PC-3 (cell line): ENCODE results near the gene POU4F1. TPM values are rescaled to one million over a fixed set of nuclear protein-coding genes. Genes with fewer than 3 reads are reported as not detected.

ENCODE experiments used
- ATAC-seq: fragments of 200-7000 bp; cut with Tn5 transposase; 2 replicates; pipeline ENCODE4 v1.9.1; 2020; ENCODE audit warnings: mild to moderate bottlenecking, moderate library complexity
- BruUV-seq: library from RNA; stranded (reverse); fragments of 400-500 nt; replicated peaks from 2 replicates; lab custom pipeline; 2021; lab: Mats Ljungman, UMichigan
- CTCF ChIA-PET: fragments of 300-600 bp; sonication (Branson Sonifier 250); formaldehyde crosslinking; loops from one replicate; lab custom pipeline; 2022; ENCODE audit warnings: antibody characterized with exemption; lab: Charles Lee
- POLR2A ChIA-PET: fragments of 300-600 bp; sonication (Branson Sonifier 250); formaldehyde crosslinking; loops from one replicate; lab custom pipeline; 2022; ENCODE audit warnings: antibody characterized with exemption; ENCODE audit not compliant: unreplicated experiment; lab: Charles Lee
- DNase-seq: peaks from one replicate; pipeline ENCODE4 v3.0.0-alpha.2; 2015
- H2AFZ ChIP-seq: fragments of 300-600 bp; sonication (generic); 2 replicates; pipeline ENCODE4 v1.6.0; 2016; ENCODE audit warnings: antibody characterized with exemption, low read length
- H3F3A ChIP-seq: fragments of 300-600 bp; sonication (generic); one replicate; pipeline ENCODE4 v1.6.0; 2017; ENCODE audit warnings: antibody characterized with exemption, low read length, control low read depth, mild to moderate bottlenecking; ENCODE audit not compliant: unreplicated experiment
- H3K27ac ChIP-seq: fragments of 300-600 bp; sonication (generic); 2 replicates; pipeline ENCODE4 v1.5.1; 2016; ENCODE audit warnings: mild to moderate bottlenecking, low read length
- H3K27me3 ChIP-seq: fragments of 300-600 bp; sonication (generic); 2 replicates; pipeline ENCODE4 v1.6.1; 2016; ENCODE audit warnings: low read length, mixed read lengths
- H3K36me3 ChIP-seq: fragments of 300-600 bp; sonication (generic); 2 replicates; pipeline ENCODE4 v1.6.1; 2016; ENCODE audit warnings: low read depth, mixed run types, low read length, mixed read lengths
- H3K4me1 ChIP-seq: fragments of 300-600 bp; sonication (generic); 2 replicates; pipeline ENCODE4 v1.5.1; 2016; ENCODE audit warnings: low read length; ENCODE audit not compliant: insufficient read depth
- H3K4me2 ChIP-seq: fragments of 300-600 bp; sonication (generic); 2 replicates; pipeline ENCODE4 v1.6.0; 2016; ENCODE audit warnings: low read length
- H3K4me3 ChIP-seq: fragments of 300-600 bp; sonication (generic); 2 replicates; pipeline ENCODE4 v1.5.1; 2016; ENCODE audit warnings: mild to moderate bottlenecking, low read length, mixed read lengths
- H3K79me2 ChIP-seq: fragments of 300-600 bp; sonication (generic); 2 replicates; pipeline ENCODE4 v1.6.1; 2017; ENCODE audit warnings: low read length, mixed read lengths
- H3K9ac ChIP-seq: fragments of 300-600 bp; sonication (generic); 2 replicates; pipeline ENCODE4 v1.6.0; 2016; ENCODE audit warnings: mild to moderate bottlenecking, low read length
- H3K9me2 ChIP-seq: fragments of 300-600 bp; sonication (generic); replicated peaks from 2 replicates; pipeline ENCODE4 v1.6.1; 2016; ENCODE audit warnings: mixed run types, low read length, mixed read lengths
- H3K9me3 ChIP-seq: fragments of 300-600 bp; sonication (generic); 2 replicates; pipeline ENCODE4 v1.6.1; 2016; ENCODE audit warnings: low read length, mixed read lengths
- H4K20me1 ChIP-seq: fragments of 300-600 bp; sonication (generic); 2 replicates; pipeline ENCODE4 v1.6.1; 2016; ENCODE audit warnings: low read length, mixed read lengths
- EZH2 ChIP-seq: fragments of 300-600 bp; sonication (generic); IDR thresholded peaks from one replicate; pipeline ENCODE4 v1.6.1; 2017; ENCODE audit warnings: antibody characterized with exemption, mild to moderate bottlenecking, low read length; ENCODE audit not compliant: unreplicated experiment
- EZH2phosphoT487 ChIP-seq: fragments of 300-600 bp; sonication (generic); IDR thresholded peaks from 2 replicates; pipeline ENCODE4 v1.6.1; 2018; ENCODE audit warnings: mild to moderate bottlenecking, antibody characterized with exemption, low read length, borderline replicate concordance
- intact Hi-C: fragments of 100-400 bp; cut with micrococcal nuclease; formaldehyde crosslinking; loops from 2 replicates; pipeline ENCODE4 v1.9.0; 2023
- total RNA-seq: library from RNA; depleted of rRNA; stranded (reverse); fragments of >200 nt; gene quantifications from 2 replicates; pipeline ENCODE4 v1.2.3, GENCODE V29; 2014
- TF ChIP-seq, protein P1 (sequence below): fragments of 300-600 bp; sonication (generic); conservative IDR thresholded peaks from 2 replicates; pipeline ENCODE4 v1.5.1; 2017; ENCODE audit warnings: antibody characterized with exemption, low read depth, mild to moderate bottlenecking, low read length

POU4F1 gene
- total RNA-seq, 1 experiment from 2014 or later: not detected

DNA sequence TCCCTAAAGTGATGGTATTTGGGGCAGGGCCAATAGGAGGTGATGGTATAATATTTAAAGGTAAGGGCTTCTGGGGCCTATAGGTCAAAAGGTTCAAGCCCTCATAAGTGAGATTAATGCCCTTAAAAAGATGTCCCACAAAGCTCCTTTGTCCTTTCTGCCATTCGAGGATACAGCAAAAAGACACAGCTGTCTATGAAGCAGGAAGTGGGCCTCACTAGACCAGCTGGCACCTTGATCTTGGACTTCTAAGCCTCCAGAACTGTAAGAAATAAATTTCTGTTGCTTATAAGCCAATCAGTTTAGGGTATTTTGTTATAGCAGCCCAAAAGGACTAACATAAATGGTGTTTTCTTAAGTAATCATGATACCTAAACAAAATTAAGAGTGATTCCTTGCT, 27.2 kb upstream of the POU4F1 start:
- H3K9ac ChIP-seq: no peak overlapping the region

DNA sequence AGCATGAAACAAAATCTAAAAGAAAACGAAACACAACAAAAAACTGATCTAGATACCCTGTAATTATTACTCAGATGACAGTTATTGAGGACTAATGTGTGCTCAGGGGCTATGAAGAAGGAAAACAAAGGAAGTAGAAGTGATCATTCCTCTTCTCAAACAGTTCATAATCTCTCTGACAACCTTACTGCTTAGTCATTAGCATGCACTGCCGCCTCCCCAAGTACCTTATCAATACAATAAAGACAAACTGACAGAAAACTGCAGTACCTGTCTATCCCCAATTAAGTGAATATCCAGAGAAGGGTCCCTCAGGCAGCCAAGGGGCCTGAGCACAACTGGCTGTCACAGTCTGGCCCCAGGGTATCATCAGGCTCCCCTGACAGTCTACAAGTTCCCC, 22.0 kb upstream of the POU4F1 start:
- no peak overlapping the region for H2AFZ ChIP-seq
- no peak overlapping the region for H3K4me3 ChIP-seq
- DNase-seq (no peak), ATAC-seq (no peak)
- H3K27me3 ChIP-seq: no peaks in the 10 kb centered on the region
- CTCF ChIA-PET: no interaction called here
- H3K9me2 ChIP-seq: no peaks in the 10 kb centered on the region
- no peaks in the 10 kb centered on the region for H3K9me3 ChIP-seq
- peaks cover 12% of the 10 kb centered on the region; the same call in 1 of the 2 replicates for H3K36me3 ChIP-seq
- POLR2A ChIA-PET: no interaction called here
- H3F3A ChIP-seq: no peaks in the 10 kb centered on the region
- no peak overlapping the region for H3K4me2 ChIP-seq
- BruUV-seq: no TSS peak
- H4K20me1 ChIP-seq: no peaks in the 10 kb centered on the region; the same call in 1 of the 2 replicates
- no peak for TF ChIP-seq EZH2
- TF ChIP-seq EZH2phosphoT487: no peak
- TF ChIP-seq, protein P1, sequence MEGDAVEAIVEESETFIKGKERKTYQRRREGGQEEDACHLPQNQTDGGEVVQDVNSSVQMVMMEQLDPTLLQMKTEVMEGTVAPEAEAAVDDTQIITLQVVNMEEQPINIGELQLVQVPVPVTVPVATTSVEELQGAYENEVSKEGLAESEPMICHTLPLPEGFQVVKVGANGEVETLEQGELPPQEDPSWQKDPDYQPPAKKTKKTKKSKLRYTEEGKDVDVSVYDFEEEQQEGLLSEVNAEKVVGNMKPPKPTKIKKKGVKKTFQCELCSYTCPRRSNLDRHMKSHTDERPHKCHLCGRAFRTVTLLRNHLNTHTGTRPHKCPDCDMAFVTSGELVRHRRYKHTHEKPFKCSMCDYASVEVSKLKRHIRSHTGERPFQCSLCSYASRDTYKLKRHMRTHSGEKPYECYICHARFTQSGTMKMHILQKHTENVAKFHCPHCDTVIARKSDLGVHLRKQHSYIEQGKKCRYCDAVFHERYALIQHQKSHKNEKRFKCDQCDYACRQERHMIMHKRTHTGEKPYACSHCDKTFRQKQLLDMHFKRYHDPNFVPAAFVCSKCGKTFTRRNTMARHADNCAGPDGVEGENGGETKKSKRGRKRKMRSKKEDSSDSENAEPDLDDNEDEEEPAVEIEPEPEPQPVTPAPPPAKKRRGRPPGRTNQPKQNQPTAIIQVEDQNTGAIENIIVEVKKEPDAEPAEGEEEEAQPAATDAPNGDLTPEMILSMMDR: no peak
- H3K79me2 ChIP-seq: no peaks in the 10 kb centered on the region
- no peak overlapping the region for H3K9ac ChIP-seq
- no peak overlapping the region for H3K27ac ChIP-seq
- intact Hi-C loops: no loop called here
- H3K4me1 ChIP-seq: no peaks in the 10 kb centered on the region

More for the DNA sequence above, 27.2 kb upstream of the POU4F1 start:
- peaks cover 16% of the 10 kb centered on the region for H3K36me3 ChIP-seq
- no peak overlapping the region for H3K4me3 ChIP-seq
- H3K9me3 ChIP-seq: no peaks in the 10 kb centered on the region
- H3K27ac ChIP-seq: no peak overlapping the region
- no peaks in the 10 kb centered on the region for H3K9me2 ChIP-seq
- H3F3A ChIP-seq: no peaks in the 10 kb centered on the region
- no peaks in the 10 kb centered on the region; the same call in 1 of the 2 replicates for H4K20me1 ChIP-seq
- H2AFZ ChIP-seq: no peak overlapping the region
- CTCF ChIA-PET: no interaction called here
- no peaks in the 10 kb centered on the region for H3K79me2 ChIP-seq
- no peak overlapping the region for H3K4me2 ChIP-seq
- no peaks in the 10 kb centered on the region for H3K27me3 ChIP-seq
- H3K4me1 ChIP-seq: no peaks in the 10 kb centered on the region
- no TSS peak for BruUV-seq
- DNase-seq (no peak), ATAC-seq (no peak)
- intact Hi-C loops: no loop called here
- POLR2A ChIA-PET: no interaction called here
- TF ChIP-seq, protein P1: no peak
- no peak for TF ChIP-seq EZH2phosphoT487
- TF ChIP-seq EZH2: no peak

DNA sequence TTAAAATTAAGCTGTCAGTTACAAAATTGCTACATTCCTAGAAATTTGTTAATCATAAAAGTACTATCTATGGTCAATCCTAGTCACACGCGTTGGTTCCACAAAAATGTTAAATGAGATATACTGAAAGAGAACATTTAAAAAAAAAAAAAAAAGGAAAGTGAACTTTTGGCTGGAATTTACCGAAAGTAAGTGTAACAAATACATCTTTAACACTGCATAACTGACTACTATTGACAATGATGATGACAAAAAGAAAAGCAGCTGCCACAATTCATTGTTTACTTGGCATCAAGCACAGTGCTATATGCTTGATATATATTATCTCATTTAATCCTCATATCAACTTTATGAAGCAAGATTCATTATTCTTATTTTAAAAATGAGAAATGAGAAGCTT, 19.8 kb upstream of the POU4F1 start:
- intact Hi-C loops: no loop called here
- TF ChIP-seq, protein P1: no peak
- no peak for TF ChIP-seq EZH2
- TF ChIP-seq EZH2phosphoT487: no peak
- H3K4me3 ChIP-seq: no peak overlapping the region
- peaks cover 10% of the 10 kb centered on the region; the same call in 1 of the 2 replicates for H3K36me3 ChIP-seq
- H3K4me1 ChIP-seq: no peaks in the 10 kb centered on the region
- no peaks in the 10 kb centered on the region for H3F3A ChIP-seq
- H3K79me2 ChIP-seq: no peaks in the 10 kb centered on the region
- no peaks in the 10 kb centered on the region for H3K27me3 ChIP-seq
- no peaks in the 10 kb centered on the region for H3K9me3 ChIP-seq
- no peak overlapping the region for H2AFZ ChIP-seq
- H3K4me2 ChIP-seq: no peak overlapping the region
- H3K27ac ChIP-seq: no peak overlapping the region
- ChIA-PET CTCF (no interaction called here), POLR2A (no interaction called here)
- no peak for DNase-seq
- BruUV-seq: no TSS peak
- H4K20me1 ChIP-seq: no peaks in the 10 kb centered on the region
- H3K9ac ChIP-seq: no peak overlapping the region
- ATAC-seq: no peak
- H3K9me2 ChIP-seq: no peaks in the 10 kb centered on the region
